NT2/D1 (cell line): ENCODE measurements around the gene PPP1R9A.

Source experiments
- SUZ12 ChIP-seq: IDR thresholded peaks from 2 replicates; pipeline ENCODE4 v1.6.1; 2011; ENCODE audit not compliant: insufficient read length, insufficient read depth; ENCODE audit errors: extremely low read depth
- YY1 ChIP-seq: IDR thresholded peaks from 2 replicates; pipeline ENCODE4 v1.6.1; 2011; ENCODE audit not compliant: insufficient read length, insufficient read depth
- ZNF274 ChIP-seq: IDR thresholded peaks from 2 replicates; pipeline ENCODE4 v1.6.1; 2011; ENCODE audit warnings: mild to moderate bottlenecking, low read depth, low read length

DNA sequence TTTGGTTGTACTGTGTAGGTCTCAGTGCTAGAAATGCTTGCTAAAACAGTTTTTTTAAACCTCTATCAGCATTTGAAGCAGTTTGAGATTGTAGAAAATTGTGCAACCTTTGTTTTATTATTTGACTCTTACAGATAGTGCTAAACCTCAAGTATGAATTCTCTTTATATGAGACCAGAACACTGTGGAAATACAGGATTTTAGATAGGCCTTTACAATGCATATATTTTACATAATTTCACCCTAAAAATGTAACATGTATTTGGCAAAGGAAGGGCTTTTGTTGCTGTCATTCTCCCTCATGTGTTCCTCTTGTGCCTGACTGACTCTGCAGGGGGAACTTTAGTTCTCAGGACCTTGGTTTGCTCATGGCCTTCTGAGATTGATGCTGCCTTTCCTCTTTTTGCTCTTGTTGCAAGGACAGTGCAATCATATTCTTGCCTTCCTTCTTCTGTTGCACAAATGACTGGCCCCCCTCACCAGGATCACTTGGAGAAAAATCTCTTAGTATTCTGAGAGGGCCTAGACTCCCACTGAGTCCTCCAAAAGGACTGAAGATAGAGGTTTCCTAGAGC is 188.7 kb downstream of the PPP1R9A start:
- TF ChIP-seq YY1 (no peak), ZNF274 (no peak), SUZ12 (no peak)
